GM18502 (cell line): Measurements from ENCODE around the gene TAB3.

Experiments
- ATAC-seq: cut with Tn5 transposase; IDR thresholded peaks from one replicate; pipeline ENCODE4 v1.9.1; 2021; ENCODE audit warnings: mild to moderate bottlenecking; ENCODE audit not compliant: unreplicated experiment, poor library complexity

The TAB3 gene

GRCh38 chrX:30887288-30887687 is 1.8 kb downstream of the TAB3 start:
- ATAC-seq = no peak

GRCh38 chrX:30885136-30885535 is 3.9 kb downstream of the TAB3 start:
- no peak for ATAC-seq

- ATAC-seq = no peak
These were observed 5.9 kb downstream of the TAB3 start for GRCh38 chrX:30883138-30883537.

GRCh38 chrX:30881797-30882196 is 7.3 kb downstream of the TAB3 start:
- ATAC-seq = no peak

- ATAC-seq = no peak
These were observed 7.7 kb downstream of the TAB3 start for GRCh38 chrX:30881390-30881789.

GRCh38 chrX:30880058-30880457 is 9.0 kb downstream of the TAB3 start:
- no peak for ATAC-seq

- no peak for ATAC-seq
These were observed 12.7 kb downstream of the TAB3 start for GRCh38 chrX:30876367-30876766.

GRCh38 chrX:30875957-30876356 is 13.1 kb downstream of the TAB3 start:
- no peak for ATAC-seq

GRCh38 chrX:30874851-30875250 is 14.2 kb downstream of the TAB3 start:
- no peak for ATAC-seq

GRCh38 chrX:30870572-30870971 is 18.5 kb downstream of the TAB3 start:
- ATAC-seq = no peak

GRCh38 chrX:30865612-30866011 is 23.4 kb downstream of the TAB3 start:
- no peak for ATAC-seq

- no peak for ATAC-seq
These were observed 24.0 kb downstream of the TAB3 start for GRCh38 chrX:30865015-30865414.

GRCh38 chrX:30864383-30864785 is 24.7 kb downstream of the TAB3 start:
- ATAC-seq = peak; percentile 45

- ATAC-seq = peak; percentile 38
These were observed 25.1 kb downstream of the TAB3 start for GRCh38 chrX:30863974-30864373.

- ATAC-seq = no peak
These were observed 31.0 kb downstream of the TAB3 start for GRCh38 chrX:30858098-30858497.

- no peak for ATAC-seq
These were observed 37.6 kb downstream of the TAB3 start for GRCh38 chrX:30851449-30851848.

GRCh38 chrX:30835373-30835772 is 53.7 kb downstream of the TAB3 start:
- no peak for ATAC-seq

- no peak for ATAC-seq
These were observed 55.2 kb downstream of the TAB3 start for GRCh38 chrX:30833896-30834295.

GRCh38 chrX:30831082-30831481 is 58.0 kb downstream of the TAB3 start:
- peak; percentile 81 for ATAC-seq

GRCh38 chrX:30830326-30830943 is 58.6 kb downstream of the TAB3 start:
- ATAC-seq = no peak

GRCh38 chrX:30824275-30824674 is 64.8 kb downstream of the TAB3 start:
- ATAC-seq = no peak

GRCh38 chrX:30822764-30823163 is 66.3 kb downstream of the TAB3 start:
- ATAC-seq = no peak
